ENCODE data around the gene PER1. TPM values are rescaled to one million over a fixed set of nuclear protein-coding genes. Genes with fewer than 3 reads are reported as not detected.
A peak's percentile ranks its signal among the peaks of the same experiment; 100 is the strongest.

The PER1 gene
- total RNA-seq, 1 donor = 16.6 TPM

- Histone ChIP-seq H3K27ac (ENCODE audit: low read depth, low read length) (peak overlapping the region; percentile 100), H3K4me3 (ENCODE audit: insufficient read depth, low read length) (no peak overlapping the region)
Measured at GRCh38 chr17:8158267-8159031, 6.2 kb upstream of the PER1 start.

GRCh38 chr17:8156246-8156992 is 4.2 kb upstream of the PER1 start:
- Histone ChIP-seq H3K4me1 (ENCODE audit: insufficient read depth, low read length) (peaks cover 54% of the 10 kb centered on the region), H3K79me2 (ENCODE audit: insufficient read depth, low read length) (peaks cover 37% of the 10 kb centered on the region), H3K9me3 (ENCODE audit: low read depth, low read length) (no peaks in the 10 kb centered on the region), H3K4me2 (ENCODE audit: insufficient read depth, low read length) (peak overlapping the region; percentile 92), H3K36me3 (ENCODE audit: insufficient read depth, low read length) (peaks cover 19% of the 10 kb centered on the region), H2AFZ (ENCODE audit: low read length) (no peak overlapping the region), H3K4me3 (ENCODE audit: insufficient read depth, low read length) (peak overlapping the region; percentile 83), H3K27me3 (ENCODE audit: insufficient read depth, low read length) (no peaks in the 10 kb centered on the region), H4K20me1 (ENCODE audit: insufficient read depth, low read length) (peaks cover 10% of the 10 kb centered on the region), H3K27ac (ENCODE audit: low read depth, low read length) (peak overlapping the region; percentile 100)
- TF ChIP-seq CTCF (IDR thresholded peaks at IDR 0.05; ENCODE audit: extremely low read depth, low read depth, low read length) = no peak
- peak; percentile 99 for DNase-seq (ENCODE audit: insufficient read length, low spot score, missing footprints)

More at GRCh38 chr17:8158267-8159031, 6.2 kb upstream of the PER1 start:
- Histone ChIP-seq H4K20me1 (ENCODE audit: insufficient read depth, low read length) (peaks cover 14% of the 10 kb centered on the region), H3K4me1 (ENCODE audit: insufficient read depth, low read length) (peaks cover 49% of the 10 kb centered on the region), H3K27me3 (ENCODE audit: insufficient read depth, low read length) (no peaks in the 10 kb centered on the region), H2AFZ (ENCODE audit: low read length) (no peak overlapping the region), H3K4me2 (ENCODE audit: insufficient read depth, low read length) (peak overlapping the region; percentile 47), H3K79me2 (ENCODE audit: insufficient read depth, low read length) (peaks cover 43% of the 10 kb centered on the region), H3K9me3 (ENCODE audit: low read depth, low read length) (no peaks in the 10 kb centered on the region), H3K36me3 (ENCODE audit: insufficient read depth, low read length) (peaks cover 19% of the 10 kb centered on the region)
- peak; percentile 91 for TF ChIP-seq CTCF (IDR thresholded peaks at IDR 0.05; ENCODE audit: extremely low read depth, low read depth, low read length)
- DNase-seq (ENCODE audit: insufficient read length, low spot score, missing footprints) = peak; percentile 98

GRCh38 chr17:8155996-8156245 is 3.7 kb upstream of the PER1 start:
- peak overlapping the region; percentile 92 for H3K4me2 ChIP-seq (ENCODE audit: insufficient read depth, low read length)
- H2AFZ ChIP-seq (ENCODE audit: low read length) = no peak overlapping the region
- peak overlapping the region; percentile 83 for H3K4me3 ChIP-seq (ENCODE audit: insufficient read depth, low read length)
- H3K36me3 ChIP-seq (ENCODE audit: insufficient read depth, low read length) = peaks cover 14% of the 10 kb centered on the region
- peak; percentile 79 for DNase-seq (ENCODE audit: insufficient read length, low spot score, missing footprints)
- H3K27me3 ChIP-seq (ENCODE audit: insufficient read depth, low read length) = no peaks in the 10 kb centered on the region
- no peak for TF ChIP-seq CTCF (IDR thresholded peaks at IDR 0.05; ENCODE audit: extremely low read depth, low read depth, low read length)
- no peaks in the 10 kb centered on the region for H3K9me3 ChIP-seq (ENCODE audit: low read depth, low read length)
- H4K20me1 ChIP-seq (ENCODE audit: insufficient read depth, low read length) = peaks cover 12% of the 10 kb centered on the region
- peaks cover 35% of the 10 kb centered on the region for H3K79me2 ChIP-seq (ENCODE audit: insufficient read depth, low read length)
- H3K4me1 ChIP-seq (ENCODE audit: insufficient read depth, low read length) = peaks cover 54% of the 10 kb centered on the region
- peak overlapping the region; percentile 100 for H3K27ac ChIP-seq (ENCODE audit: low read depth, low read length)
